RWPE2 (cell line): ENCODE measurements around the gene CIITA.

Source experiments
- ATAC-seq: fragments of 200-7000 bp; cut with Tn5 transposase; 3 replicates; pipeline ENCODE4 v1.9.1; 2021; ENCODE audit warnings: low read depth
- DNase-seq: peaks from one replicate; pipeline ENCODE4 v3.0.0-alpha.2; 2020; ENCODE audit warnings: low spot score
- H3K27ac ChIP-seq: fragments of 450-650 bp; 2 replicates; pipeline ENCODE4 v1.5.1; 2017; ENCODE audit warnings: mild to moderate bottlenecking; ENCODE audit not compliant: poor library complexity, severe bottlenecking
- H3K27me3 ChIP-seq: fragments of 250-450 bp; sonication (Bioruptor Pico); 2 replicates; pipeline ENCODE4 v1.5.1; 2021; ENCODE audit warnings: mild to moderate bottlenecking, moderate library complexity; ENCODE audit not compliant: insufficient read depth, poor library complexity, severe bottlenecking
- H3K36me3 ChIP-seq: fragments of 250-450 bp; sonication (Bioruptor Pico); 2 replicates; pipeline ENCODE4 v1.5.1; 2020; ENCODE audit warnings: low read depth, mild to moderate bottlenecking, moderate library complexity
- H3K4me1 ChIP-seq: fragments of 250-450 bp; sonication (Bioruptor Pico); 2 replicates; pipeline ENCODE4 v1.5.1; 2021; ENCODE audit warnings: mild to moderate bottlenecking, moderate library complexity; ENCODE audit not compliant: insufficient read depth, poor library complexity, severe bottlenecking
- H3K4me3 ChIP-seq: fragments of 250-450 bp; sonication (Bioruptor Pico); 2 replicates; pipeline ENCODE4 v1.5.1; 2021; ENCODE audit warnings: mild to moderate bottlenecking, moderate library complexity; ENCODE audit not compliant: severe bottlenecking
- H3K9me3 ChIP-seq: fragments of 250-450 bp; sonication (Bioruptor Pico); 2 replicates; pipeline ENCODE4 v1.5.1; 2021; ENCODE audit warnings: mild to moderate bottlenecking, moderate library complexity; ENCODE audit not compliant: severe bottlenecking
- TF ChIP-seq, protein P1 (sequence below): fragments of 450-650 bp; IDR thresholded peaks from one replicate; pipeline ENCODE4 v1.5.1; 2017; ENCODE audit warnings: mild to moderate bottlenecking, moderate library complexity; ENCODE audit not compliant: poor library complexity, severe bottlenecking

CIITA gene

DNA sequence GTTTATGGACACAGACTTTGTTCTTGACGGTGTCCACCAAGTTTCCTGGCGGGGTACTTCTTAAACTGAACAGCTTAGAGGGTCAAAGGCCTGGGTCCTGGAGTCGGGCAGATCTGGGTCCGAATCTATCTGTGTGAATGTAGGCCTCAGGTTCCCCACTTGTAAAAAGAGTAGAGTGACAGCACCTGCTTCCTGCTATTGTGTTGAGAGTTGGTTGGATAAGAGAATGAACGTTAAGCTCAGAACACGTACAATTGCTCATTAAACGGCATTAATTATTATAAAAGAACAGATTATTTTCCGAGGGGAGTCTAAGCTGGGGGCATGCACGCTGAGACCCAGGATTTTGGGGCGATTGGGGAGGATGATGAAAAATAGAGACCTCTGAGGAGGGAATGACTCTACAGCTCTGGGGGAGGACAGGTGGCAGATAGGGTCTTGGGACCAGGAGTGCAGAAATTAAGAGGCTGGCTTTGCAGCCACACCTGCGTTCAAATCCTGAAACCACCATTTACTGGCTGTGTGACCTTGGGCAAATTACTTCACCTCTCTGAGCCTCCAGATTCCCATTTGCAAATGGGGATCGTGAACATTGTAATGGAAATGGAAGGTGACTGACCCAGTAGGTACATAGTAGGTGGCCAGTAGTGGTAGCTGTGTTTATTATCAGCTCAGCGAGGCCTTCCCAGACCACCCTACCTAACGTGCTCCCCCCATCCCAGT is 68.2 kb downstream of the CIITA start:
- no peaks in the 10 kb centered on the region for H3K36me3 ChIP-seq
- no peaks in the 10 kb centered on the region for H3K27me3 ChIP-seq
- TF ChIP-seq, protein P1, sequence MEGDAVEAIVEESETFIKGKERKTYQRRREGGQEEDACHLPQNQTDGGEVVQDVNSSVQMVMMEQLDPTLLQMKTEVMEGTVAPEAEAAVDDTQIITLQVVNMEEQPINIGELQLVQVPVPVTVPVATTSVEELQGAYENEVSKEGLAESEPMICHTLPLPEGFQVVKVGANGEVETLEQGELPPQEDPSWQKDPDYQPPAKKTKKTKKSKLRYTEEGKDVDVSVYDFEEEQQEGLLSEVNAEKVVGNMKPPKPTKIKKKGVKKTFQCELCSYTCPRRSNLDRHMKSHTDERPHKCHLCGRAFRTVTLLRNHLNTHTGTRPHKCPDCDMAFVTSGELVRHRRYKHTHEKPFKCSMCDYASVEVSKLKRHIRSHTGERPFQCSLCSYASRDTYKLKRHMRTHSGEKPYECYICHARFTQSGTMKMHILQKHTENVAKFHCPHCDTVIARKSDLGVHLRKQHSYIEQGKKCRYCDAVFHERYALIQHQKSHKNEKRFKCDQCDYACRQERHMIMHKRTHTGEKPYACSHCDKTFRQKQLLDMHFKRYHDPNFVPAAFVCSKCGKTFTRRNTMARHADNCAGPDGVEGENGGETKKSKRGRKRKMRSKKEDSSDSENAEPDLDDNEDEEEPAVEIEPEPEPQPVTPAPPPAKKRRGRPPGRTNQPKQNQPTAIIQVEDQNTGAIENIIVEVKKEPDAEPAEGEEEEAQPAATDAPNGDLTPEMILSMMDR = no peak
- peak overlapping the region; percentile 50 for H3K4me3 ChIP-seq
- H3K27ac ChIP-seq = peak overlapping the region; percentile 34
- ATAC-seq (no peak), DNase-seq (no peak)
- H3K9me3 ChIP-seq = no peaks in the 10 kb centered on the region
- peaks cover 22% of the 10 kb centered on the region for H3K4me1 ChIP-seq

DNA sequence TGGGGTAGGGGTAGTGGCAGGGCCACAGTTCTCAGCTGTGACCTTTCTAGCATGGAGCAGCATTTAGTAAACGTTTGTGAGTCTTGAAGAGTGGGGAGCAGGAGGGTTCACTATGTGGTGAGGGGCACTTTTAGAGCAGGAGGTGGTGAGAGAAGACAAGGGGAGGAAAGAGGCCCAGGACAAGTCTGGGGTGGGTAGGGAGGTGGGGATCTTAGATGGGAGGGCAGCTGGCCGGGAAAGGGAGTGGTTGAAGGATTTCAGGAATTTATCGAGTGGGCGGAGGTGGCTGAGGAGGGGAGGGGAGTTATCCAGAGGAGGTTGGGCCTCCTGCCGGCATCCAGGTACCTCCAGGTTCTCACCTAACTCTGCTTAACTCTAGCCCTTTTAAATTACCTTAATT is 69.3 kb downstream of the CIITA start:
- TF ChIP-seq, protein P1 = no peak
- no peaks in the 10 kb centered on the region for H3K9me3 ChIP-seq
- ATAC-seq (peak; percentile 33; the same call in 2 of the 3 replicates), DNase-seq (no peak)
- H3K27ac ChIP-seq = peak overlapping the region; percentile 34
- no peaks in the 10 kb centered on the region for H3K27me3 ChIP-seq
- H3K4me3 ChIP-seq = no peak overlapping the region
- H3K36me3 ChIP-seq = no peaks in the 10 kb centered on the region
- H3K4me1 ChIP-seq = peaks cover 30% of the 10 kb centered on the region

DNA sequence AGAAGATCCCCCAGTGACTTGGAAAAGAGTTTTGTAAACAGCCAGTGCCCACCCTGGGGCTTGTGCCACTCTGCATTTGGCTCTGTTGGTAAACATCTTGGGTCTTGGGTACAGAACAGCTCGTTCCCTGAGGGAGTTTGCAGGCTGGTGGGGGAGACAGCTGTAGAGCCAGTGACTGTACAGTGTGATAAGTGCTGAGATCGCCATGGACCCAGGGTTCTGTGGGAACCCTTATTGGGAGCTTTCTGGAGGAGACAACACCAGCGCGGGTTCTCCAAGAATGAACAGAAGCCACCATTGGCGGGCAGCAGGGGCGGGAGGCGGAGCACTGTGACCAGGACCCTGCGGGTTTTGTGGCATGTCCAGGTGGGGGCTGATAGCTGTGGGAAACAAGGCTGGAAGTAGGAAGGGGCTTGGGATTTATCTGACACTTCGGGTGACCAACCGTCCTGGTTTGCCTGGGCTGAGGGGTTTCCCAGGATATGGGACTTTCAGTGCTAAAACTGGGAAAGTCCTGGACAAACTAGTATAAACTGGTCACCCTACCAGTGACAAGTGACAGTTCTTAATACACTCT is 70.3 kb downstream of the CIITA start:
- DNase-seq = no peak
- no peaks in the 10 kb centered on the region for H3K27me3 ChIP-seq
- no peak overlapping the region for H3K27ac ChIP-seq
- TF ChIP-seq, protein P1 = no peak
- H3K9me3 ChIP-seq = no peaks in the 10 kb centered on the region
- no peak overlapping the region for H3K4me3 ChIP-seq
- peaks cover 30% of the 10 kb centered on the region for H3K4me1 ChIP-seq
- ATAC-seq = no peak
- H3K36me3 ChIP-seq = no peaks in the 10 kb centered on the region

DNA sequence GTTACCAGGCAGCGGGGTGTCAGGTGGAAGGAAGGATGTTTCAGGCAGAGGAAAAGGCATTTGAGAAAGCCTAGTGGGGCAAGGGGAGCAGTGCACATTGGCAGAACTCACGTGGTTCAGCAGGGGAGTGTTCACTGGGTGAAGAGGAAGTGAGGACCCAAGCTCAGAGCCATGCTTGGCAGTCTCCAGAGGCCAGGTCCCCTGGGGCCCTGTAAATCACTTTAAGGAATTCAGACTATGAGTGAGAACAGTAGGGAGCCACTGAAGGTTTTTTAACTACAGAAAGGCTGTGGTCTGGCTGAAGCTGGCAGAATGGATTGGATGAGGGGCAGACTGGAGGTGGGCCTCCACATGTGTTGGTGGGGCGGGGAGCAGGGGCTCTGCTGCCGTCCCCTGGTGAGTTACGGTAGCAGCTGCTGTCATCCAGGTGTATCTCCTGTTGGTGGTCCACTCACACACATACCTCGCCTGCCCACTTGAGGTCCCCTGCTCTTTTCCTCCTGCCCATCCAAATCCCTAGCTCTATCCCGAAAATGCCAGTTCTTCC is 72.5 kb downstream of the CIITA start:
- Histone ChIP-seq H3K36me3 (no peaks in the 10 kb centered on the region), H3K9me3 (no peaks in the 10 kb centered on the region), H3K4me1 (peaks cover 30% of the 10 kb centered on the region), H3K4me3 (no peak overlapping the region), H3K27ac (no peak overlapping the region), H3K27me3 (no peaks in the 10 kb centered on the region)
- ATAC-seq (0 out of 3 replicates have a peak, but pooled peaks have one; percentile 15), DNase-seq (no peak)
- TF ChIP-seq, protein P1 = no peak
